Limb (tissue), 2 donors: ENCODE data around the gene CYP26B1.
A peak's percentile ranks its signal among the peaks of the same experiment; 100 is the strongest.

ENCODE experiments used
- DNase-seq, 2 donors: peaks; one replicate each; pipeline ENCODE4 v3.0.0-alpha.2; 2016; ENCODE audit errors: extremely low spot score in 2 of 2

CYP26B1 gene

GRCh38 chr2:72147303-72147971 is at the start of gene CYP26B1:
Gene CYP26B1, minus strand, starts transcription at chr2:72147862. Its CDS starts 28 bp downstream, at chr2:72147834.
- DNase-seq: peak in 1 of 2 donors; percentile 74

DNA sequence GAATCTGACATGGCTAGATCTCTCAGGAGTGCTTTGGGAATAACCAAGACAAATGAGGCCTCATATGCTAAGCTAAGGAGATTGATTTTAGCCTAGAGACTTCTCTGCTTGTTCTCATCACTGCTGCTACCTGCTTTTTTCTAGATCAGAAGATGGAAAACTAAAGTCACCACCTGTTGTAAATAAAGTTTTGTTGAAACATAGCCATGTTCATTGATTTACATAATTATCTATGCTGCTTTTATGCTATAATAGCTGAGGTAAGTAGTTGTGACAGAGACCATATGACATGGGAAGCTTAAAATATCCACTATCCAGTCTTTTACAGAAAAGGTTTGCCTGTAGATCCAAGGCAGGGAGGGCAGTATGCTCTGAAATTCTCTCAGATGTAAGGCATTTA is 46.1 kb upstream of the CYP26B1 start:
- no peak for DNase-seq

DNA sequence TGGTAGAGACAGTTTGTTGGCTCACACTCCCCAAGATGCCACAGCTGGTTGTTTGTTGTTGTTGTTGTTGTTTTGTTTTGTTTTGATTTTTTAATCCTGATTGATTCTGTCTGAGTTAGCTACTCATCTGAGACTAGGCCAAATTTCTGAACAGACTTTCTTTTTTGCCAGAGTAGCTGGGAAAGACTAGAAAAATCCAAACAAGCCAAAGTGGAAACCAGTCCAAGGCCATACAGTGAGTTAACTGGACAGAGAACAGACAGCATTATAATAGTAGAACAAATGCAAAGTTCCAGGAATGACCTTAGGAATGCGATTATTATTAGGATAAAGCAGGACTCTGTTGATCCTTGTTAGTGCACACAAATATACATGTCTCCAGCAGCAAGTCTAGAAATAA is 43.8 kb upstream of the CYP26B1 start:
- DNase-seq: no peak

DNA sequence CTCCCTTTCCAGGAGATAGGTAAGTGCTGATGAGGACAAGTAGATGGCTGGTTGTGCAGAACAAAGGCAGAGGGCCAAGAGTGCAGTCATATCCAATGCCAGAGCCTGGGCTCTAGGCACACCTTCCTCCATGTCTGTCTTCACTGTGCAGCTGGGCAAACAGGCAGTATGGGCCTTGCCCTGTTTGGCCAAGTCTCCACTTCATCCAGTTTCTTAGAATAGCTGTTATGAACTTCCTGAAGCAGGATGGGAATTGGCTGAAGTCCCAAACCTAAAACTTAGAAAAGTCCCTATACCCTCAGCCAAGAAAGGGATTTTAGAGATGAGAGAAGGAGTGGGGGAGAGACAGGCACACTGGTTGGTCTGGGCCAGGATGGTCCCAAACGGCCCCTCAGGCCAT is 37.5 kb upstream of the CYP26B1 start:
- no peak for DNase-seq

DNA sequence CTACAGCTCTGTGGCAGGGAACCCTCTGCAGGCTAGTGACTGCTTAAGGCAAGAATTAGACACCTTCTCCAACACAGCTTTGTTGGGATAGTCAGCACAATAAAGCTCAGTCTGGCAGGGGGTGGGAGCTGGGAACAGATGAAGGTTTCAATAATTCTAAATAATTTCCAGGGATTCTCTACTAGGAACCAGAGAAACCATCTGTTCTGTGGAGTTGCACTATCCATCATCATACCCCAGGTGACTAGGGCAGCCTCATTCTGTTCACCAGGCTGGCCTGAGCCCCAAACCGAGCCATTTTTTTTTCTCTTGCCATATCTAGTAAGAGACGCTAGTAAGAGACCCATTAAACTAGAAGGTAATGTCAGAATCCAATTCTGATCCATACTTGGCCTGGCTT is 35.8 kb upstream of the CYP26B1 start:
- no peak for DNase-seq

DNA sequence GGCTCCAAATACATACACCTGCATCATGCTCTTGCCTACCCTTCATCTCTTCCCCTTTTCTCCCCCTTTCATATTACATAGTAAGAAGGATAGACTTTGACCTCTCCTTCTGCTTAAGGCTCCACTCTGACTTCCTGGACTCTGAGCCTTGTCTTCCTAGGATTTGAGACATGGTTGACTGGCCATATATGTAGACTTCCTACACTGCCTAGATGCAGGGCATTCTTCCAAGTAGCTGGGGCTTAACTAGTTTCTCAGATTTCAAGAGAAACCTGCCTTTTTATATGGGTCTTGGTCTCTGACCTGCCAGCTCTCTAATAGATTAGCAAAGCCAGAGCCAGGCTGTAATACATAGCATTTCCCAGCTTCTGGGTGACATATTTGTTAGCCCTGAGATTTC is 35.4 kb upstream of the CYP26B1 start:
- no peak for DNase-seq

GRCh38 chr2:72182547-72182946 is 34.9 kb upstream of the CYP26B1 start:
- DNase-seq: no peak

- no peak for DNase-seq
Measured at GRCh38 chr2:72181616-72182015, 34.0 kb upstream of the CYP26B1 start.

DNA sequence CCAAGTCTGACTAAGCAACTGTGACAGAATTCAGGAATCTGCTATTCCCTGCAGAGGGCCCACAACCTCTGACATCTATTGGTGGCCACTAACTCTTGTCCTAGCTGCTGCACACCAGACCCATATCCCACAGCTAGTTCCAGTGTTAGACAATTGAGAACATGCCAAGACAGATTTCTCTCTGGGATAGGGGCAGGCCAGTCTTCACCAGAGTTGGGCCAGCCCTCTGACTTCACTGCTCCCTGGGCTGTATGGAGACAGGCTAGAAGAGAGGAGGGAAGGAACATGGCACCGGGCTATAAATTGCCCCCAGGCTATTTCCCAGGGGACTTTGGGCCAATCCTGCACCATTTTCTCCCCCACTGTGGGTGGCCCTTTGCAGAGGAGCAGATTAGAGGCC is 32.7 kb upstream of the CYP26B1 start:
- DNase-seq: no peak

DNA sequence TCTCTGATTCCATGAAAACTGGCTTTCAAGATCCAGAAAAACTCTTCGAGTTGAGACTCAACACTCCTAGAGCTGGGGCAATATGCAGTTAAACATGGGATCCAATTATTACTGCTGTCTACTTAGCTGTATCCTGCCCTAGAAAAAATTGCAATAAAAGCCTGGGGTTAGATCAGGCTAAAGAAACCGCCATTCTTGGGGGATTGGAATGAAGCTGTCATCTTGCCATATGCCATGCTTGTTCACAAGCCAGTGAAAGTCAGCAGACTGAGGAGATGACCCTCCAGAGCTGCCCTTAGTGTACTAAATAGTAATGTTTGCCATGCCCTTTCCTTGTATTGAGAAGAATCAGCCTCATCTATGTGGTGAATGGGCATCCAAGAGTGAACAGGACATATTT is 30.9 kb upstream of the CYP26B1 start:
- DNase-seq: no peak

- no peak for DNase-seq
Measured at GRCh38 chr2:72176281-72176680, 28.6 kb upstream of the CYP26B1 start.

- no peak for DNase-seq
Measured at GRCh38 chr2:72175636-72176035, 28.0 kb upstream of the CYP26B1 start.

DNA sequence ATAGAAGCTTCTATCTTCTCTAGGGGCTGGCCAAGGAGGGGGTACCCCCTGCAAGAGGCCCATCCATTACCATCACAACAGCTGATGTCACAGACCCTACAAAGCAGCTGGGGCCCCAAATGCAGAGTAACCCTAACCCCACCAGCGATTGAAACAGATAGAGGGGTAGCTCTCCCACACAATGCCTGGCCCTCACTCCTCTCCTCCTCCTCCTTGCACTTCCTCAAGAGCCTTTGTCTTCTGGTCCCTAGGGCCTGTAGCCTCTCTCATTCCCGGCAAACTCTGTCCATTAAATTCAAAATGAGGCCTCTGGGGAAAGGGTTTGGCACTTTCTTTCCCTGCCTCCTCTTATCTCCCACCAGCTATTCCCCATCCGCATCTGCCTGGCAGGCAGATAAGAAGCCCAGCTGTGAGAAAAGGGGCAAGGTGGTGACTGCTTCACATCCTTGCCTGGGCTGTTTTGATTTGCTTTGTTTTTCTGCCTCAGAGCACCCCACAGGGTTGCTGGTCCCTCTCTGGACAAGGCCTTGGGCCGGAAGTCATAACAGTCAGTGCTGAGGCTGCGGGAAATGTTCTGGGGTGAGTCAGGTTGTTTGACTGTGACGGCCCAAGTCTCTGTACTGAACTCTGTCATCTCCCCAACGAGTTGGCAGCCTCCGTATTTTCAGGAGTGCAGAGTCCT is 26.1 kb upstream of the CYP26B1 start:
- DNase-seq: no peak

DNA sequence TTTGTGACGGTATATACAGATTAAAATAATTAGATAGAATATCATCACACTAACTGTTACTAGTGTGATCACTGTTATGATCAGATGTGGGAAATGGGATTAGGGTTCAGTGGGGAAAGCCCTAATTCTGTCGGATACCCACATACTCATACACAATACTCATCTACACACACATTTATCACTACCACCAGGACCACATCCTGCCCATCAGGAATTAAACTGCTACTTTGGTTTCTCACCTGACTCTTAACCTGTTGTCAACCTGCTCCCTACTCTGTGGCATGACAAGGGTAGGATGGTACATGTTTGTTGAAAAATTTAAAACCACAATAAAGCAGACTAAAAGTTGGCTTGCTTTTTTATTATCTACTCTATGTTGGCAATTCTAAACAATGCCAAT is 24.8 kb upstream of the CYP26B1 start:
- no peak for DNase-seq

GRCh38 chr2:72166279-72166678 is 18.6 kb upstream of the CYP26B1 start:
- DNase-seq: no peak

- DNase-seq: no peak
Measured at GRCh38 chr2:72165792-72166191, 18.1 kb upstream of the CYP26B1 start.

GRCh38 chr2:72162574-72162973 is 14.9 kb upstream of the CYP26B1 start:
- DNase-seq: no peak

DNA sequence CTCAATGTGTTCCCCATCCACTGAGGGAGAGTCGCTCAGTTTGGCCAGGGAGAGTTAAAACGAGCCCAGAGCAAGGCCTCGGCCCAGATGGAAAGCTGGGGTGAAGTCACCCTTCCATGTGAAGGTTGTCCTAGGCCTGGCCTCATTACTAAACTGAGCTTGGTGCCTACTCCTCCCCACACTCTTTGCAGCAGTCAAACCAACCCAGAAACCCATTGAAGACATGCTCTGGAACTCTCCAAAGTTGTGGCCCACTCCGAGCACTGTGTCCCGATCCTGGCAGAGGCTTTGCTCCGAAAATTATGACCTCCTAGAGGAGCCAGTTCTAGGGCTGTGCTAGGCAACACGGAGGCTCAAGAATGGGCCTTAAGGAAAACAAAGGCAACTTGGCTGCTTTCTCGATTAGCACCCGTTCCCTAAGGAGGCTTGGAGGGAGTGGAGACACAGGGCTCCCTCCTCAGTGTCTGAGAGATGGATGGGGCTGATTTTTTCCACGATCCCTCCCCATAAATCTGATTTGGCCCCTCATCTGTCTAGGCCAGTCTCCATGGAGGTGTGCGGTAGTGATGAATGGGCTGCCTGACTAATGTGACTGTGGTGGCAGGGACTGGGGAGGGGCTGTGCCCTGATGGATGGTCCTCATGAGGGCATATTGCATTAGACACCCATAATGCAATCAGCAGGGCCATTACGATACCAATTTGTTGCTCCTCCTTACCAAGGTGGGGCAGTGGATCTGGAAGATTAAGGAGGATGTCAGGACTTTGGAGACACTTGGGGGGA is 11.7 kb upstream of the CYP26B1 start:
- DNase-seq: no peak

DNA sequence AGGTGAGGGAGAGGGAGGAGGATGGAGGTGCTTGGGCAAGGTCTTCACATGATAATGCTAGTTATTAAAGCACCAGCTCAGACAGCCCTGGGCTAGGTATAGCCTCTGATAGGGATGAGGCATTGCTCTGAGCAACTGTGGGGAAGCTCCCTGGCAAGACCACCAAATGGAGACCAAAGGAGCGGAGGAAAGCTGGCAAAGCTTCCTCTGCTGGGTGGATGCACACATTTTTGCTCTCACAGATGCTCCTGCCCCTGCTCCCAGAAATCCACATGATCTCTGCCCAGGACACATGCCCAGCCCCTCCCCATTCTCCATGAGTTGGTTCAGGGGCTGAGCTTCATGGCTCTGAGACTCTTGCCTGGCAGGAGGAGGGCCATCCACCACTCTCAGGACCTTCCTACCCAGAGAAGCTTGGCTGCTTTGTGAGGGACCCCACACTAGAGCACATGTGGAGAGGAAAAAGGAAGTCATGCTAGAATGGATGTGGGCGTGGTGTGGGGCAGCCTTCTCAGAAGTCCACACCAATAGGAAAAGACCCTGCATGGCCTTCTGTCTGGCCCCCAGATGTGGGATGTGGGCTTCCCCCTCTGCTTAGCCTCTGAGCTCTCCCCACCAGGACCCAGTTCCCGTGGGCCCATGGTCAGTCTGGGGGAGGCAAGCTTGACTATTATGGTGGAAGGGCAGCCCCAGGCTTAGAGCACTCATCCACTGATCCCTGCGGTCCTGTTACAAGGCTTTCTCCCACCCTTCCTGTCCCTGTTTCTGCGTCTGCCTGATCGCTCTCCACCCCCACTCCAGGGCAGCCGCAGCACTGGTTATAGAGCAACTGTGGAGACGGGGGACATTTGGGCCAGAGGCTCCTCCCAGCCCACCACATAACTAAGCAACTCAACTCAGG is 10.5 kb upstream of the CYP26B1 start:
- DNase-seq: no peak

GRCh38 chr2:72156872-72157271 is 9.2 kb upstream of the CYP26B1 start:
- DNase-seq: no peak

DNA sequence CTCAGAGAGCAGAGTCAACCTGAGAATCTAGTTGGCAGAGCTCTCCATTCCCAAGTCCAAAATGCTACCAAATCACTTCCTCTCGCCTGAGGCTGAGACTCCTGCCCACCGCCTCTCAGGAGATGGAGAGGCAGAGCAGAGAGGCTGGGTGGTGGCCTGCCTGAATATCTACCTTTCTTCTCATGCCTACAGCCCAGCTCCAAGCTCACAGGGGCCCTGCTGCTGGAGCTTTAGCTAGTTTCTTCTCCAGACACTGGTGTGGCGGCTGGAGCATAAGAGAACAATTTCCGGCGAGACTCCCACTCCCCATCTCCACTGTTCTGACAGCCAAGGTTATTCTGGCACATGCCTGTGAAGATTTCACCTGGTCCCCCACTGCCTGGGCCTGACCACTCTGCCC is 8.1 kb upstream of the CYP26B1 start:
- DNase-seq: no peak

GRCh38 chr2:72155151-72155550 is 7.5 kb upstream of the CYP26B1 start:
- no peak for DNase-seq
